PFSK-1 (cell line): ENCODE results near the gene LYPD6B.

Source experiments
- FOXP2 ChIP-seq: optimal IDR thresholded peaks from 2 replicates; pipeline ENCODE3; 2011; ENCODE audit warnings: borderline replicate concordance, control low read depth, inconsistent platforms; ENCODE audit not compliant: insufficient read depth; ENCODE audit errors: extremely low read length, extremely low read depth
- POLR2AphosphoS5 ChIP-seq: IDR thresholded peaks from 2 replicates; pipeline ENCODE4 v1.6.1; 2012; ENCODE audit warnings: low read depth, mild to moderate bottlenecking, control low read depth, low read length, moderate library complexity
- REST ChIP-seq, 2 experiments: IDR thresholded peaks; 2 replicates each; pipeline versions ENCODE4 v1.6.1 to v1.8.0; 2011 to 2012; ENCODE audit warnings: low read depth in 2 of 2, low read length in 2 of 2, control low read depth in 1 of 2, inconsistent platforms in 1 of 2, mild to moderate bottlenecking in 1 of 2, moderate library complexity in 1 of 2; ENCODE audit not compliant: insufficient read depth in 1 of 2
- SIN3A ChIP-seq: IDR thresholded peaks from 2 replicates; pipeline ENCODE4 v1.6.1; 2012; ENCODE audit warnings: mild to moderate bottlenecking, low read length, moderate library complexity, borderline replicate concordance; ENCODE audit not compliant: insufficient read depth
- TAF1 ChIP-seq: IDR thresholded peaks from 2 replicates; pipeline ENCODE4 v1.6.1; 2012; ENCODE audit warnings: low read length, control low read depth, borderline replicate concordance; ENCODE audit not compliant: insufficient read depth

LYPD6B gene

GRCh38 chr2:149089068-149089467 lies 50.6 kb downstream of the LYPD6B start:
- TF ChIP-seq FOXP2 (no peak), REST (IDR thresholded peaks at IDR 0.05; ENCODE audit: insufficient read depth in 1 of 2, low read depth in 2 of 2, low read length in 2 of 2) (no peak), POLR2AphosphoS5 (no peak), TAF1 (no peak), SIN3A (no peak)

- no peak for TF ChIP-seq SIN3A
- no peak for TF ChIP-seq REST (IDR thresholded peaks at IDR 0.05; ENCODE audit: insufficient read depth in 1 of 2, low read depth in 2 of 2, low read length in 2 of 2)
- TF ChIP-seq TAF1: no peak
- no peak for TF ChIP-seq FOXP2
- TF ChIP-seq POLR2AphosphoS5: no peak
These were observed 52.2 kb downstream of the LYPD6B start for GRCh38 chr2:149090706-149091105.

GRCh38 chr2:149093579-149093978 lies 55.1 kb downstream of the LYPD6B start:
- TF ChIP-seq REST (IDR thresholded peaks at IDR 0.05; ENCODE audit: insufficient read depth in 1 of 2, low read depth in 2 of 2, low read length in 2 of 2) (no peak), SIN3A (no peak), TAF1 (no peak), POLR2AphosphoS5 (no peak), FOXP2 (no peak)

DNA sequence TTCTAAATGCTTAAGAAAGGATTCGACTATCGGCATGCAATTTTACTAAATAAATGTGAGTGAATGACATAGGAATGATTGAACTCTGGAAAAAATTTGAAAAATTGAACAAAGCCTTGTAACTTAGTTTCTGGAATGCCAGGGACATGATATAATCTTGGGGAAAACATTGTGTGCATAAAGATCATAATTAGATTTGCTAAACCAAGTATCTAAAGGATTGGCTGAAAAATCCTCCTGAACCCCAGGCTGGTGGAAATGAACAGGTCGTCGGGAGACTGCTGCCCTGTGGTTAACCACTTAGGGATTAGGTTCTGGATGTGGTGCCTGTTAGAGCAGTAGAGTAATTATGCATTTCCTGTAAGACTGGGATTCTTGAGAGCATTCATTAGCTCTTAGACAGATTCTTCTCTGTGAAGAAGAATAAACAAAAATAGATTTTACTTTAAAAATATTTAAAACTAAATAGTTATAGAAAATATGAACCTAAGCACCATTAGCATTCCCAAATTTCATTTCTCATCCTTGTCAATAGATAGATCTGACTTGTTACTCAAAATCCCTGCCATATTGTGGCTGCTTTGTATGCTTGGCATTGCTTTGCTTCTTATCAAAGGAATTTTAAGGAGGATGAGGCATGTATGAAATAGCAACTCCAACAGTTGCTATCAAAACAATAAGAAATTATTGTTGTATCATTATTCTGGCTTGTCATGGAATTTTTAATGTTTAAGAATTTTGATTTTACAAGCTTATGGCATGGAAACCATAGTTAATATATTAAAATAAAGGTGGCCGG lies 55.9 kb downstream of the LYPD6B start:
- TF ChIP-seq POLR2AphosphoS5 (no peak), FOXP2 (no peak), TAF1 (no peak), SIN3A (no peak), REST (IDR thresholded peaks at IDR 0.05; ENCODE audit: insufficient read depth in 1 of 2, low read depth in 2 of 2, low read length in 2 of 2) (no peak)

DNA sequence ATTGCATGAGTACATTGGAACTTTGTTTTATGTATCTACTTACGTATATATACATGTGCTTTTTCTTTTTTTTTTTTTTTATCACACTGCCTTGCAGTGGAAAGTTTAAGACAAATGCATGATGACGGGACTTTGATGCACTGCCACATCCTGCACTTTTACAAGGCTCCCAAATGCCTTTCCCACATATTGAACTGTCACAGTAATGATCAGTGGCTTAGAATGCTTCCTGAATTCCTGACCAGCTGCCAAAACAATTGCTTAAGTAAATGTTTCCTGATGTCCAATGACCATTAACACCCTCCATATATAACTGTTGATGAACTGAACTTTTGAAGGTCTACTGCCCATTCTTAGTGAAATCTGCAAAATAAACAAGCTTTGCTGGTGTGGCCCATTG lies 60.2 kb downstream of the LYPD6B start:
- TF ChIP-seq TAF1 (no peak), REST (IDR thresholded peaks at IDR 0.05; ENCODE audit: insufficient read depth in 1 of 2, low read depth in 2 of 2, low read length in 2 of 2) (no peak), FOXP2 (no peak), SIN3A (no peak), POLR2AphosphoS5 (no peak)
